Measurements from ENCODE around the gene MOV10. TPM values are rescaled to one million over a fixed set of nuclear protein-coding genes. Genes with fewer than 3 reads are reported as not detected.

Gene MOV10
- total and polyA plus RNA-seq, 2 of the 13 experiments (the other 11 are each of a cell fraction or from before 2014, with no cell fraction given) = 56.4 to 58.2 TPM

- TF ChIP-seq HOXA3 (CRISPR knock-in tag; IDR thresholded peaks at IDR 0.05) = peak; percentile 8; the same call in 1 of the 2 replicates
- TF ChIP-seq, protein P1, sequence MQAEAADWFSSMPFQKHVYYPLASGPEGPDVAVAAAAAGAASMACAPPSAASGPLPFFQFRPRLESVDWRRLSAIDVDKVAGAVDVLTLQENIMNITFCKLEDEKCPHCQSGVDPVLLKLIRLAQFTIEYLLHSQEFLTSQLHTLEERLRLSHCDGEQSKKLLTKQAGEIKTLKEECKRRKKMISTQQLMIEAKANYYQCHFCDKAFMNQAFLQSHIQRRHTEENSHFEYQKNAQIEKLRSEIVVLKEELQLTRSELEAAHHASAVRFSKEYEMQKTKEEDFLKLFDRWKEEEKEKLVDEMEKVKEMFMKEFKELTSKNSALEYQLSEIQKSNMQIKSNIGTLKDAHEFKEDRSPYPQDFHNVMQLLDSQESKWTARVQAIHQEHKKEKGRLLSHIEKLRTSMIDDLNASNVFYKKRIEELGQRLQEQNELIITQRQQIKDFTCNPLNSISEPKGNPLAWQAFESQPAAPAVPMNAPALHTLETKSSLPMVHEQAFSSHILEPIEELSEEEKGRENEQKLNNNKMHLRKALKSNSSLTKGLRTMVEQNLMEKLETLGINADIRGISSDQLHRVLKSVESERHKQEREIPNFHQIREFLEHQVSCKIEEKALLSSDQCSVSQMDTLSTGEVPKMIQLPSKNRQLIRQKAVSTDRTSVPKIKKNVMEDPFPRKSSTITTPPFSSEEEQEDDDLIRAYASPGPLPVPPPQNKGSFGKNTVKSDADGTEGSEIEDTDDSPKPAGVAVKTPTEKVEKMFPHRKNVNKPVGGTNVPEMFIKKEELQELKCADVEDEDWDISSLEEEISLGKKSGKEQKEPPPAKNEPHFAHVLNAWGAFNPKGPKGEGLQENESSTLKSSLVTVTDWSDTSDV (CRISPR knock-in tag; IDR thresholded peaks at IDR 0.05) = no peak
- TF ChIP-seq HNRNPL (IDR thresholded peaks at IDR 0.05; ENCODE audit: low read depth, low read length) = 0 out of 2 replicates have a peak, but pooled peaks have one; percentile 33
- no peak for TF ChIP-seq HMGXB3 (CRISPR knock-in tag; IDR thresholded peaks at IDR 0.05; ENCODE audit: borderline replicate concordance)
- TF ChIP-seq KLF9 (CRISPR knock-in tag; IDR thresholded peaks at IDR 0.05; ENCODE audit: low read depth) = no peak
- TF ChIP-seq ZNF280D (CRISPR knock-in tag; IDR thresholded peaks at IDR 0.05) = no peak
- TF ChIP-seq REXO4 (CRISPR knock-in tag; IDR thresholded peaks at IDR 0.05; ENCODE audit: borderline replicate concordance) = no peak
- TF ChIP-seq, protein P2, sequence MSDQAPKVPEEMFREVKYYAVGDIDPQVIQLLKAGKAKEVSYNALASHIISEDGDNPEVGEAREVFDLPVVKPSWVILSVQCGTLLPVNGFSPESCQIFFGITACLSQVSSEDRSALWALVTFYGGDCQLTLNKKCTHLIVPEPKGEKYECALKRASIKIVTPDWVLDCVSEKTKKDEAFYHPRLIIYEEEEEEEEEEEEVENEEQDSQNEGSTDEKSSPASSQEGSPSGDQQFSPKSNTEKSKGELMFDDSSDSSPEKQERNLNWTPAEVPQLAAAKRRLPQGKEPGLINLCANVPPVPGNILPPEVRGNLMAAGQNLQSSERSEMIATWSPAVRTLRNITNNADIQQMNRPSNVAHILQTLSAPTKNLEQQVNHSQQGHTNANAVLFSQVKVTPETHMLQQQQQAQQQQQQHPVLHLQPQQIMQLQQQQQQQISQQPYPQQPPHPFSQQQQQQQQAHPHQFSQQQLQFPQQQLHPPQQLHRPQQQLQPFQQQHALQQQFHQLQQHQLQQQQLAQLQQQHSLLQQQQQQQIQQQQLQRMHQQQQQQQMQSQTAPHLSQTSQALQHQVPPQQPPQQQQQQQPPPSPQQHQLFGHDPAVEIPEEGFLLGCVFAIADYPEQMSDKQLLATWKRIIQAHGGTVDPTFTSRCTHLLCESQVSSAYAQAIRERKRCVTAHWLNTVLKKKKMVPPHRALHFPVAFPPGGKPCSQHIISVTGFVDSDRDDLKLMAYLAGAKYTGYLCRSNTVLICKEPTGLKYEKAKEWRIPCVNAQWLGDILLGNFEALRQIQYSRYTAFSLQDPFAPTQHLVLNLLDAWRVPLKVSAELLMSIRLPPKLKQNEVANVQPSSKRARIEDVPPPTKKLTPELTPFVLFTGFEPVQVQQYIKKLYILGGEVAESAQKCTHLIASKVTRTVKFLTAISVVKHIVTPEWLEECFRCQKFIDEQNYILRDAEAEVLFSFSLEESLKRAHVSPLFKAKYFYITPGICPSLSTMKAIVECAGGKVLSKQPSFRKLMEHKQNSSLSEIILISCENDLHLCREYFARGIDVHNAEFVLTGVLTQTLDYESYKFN (CRISPR knock-in tag; conservative IDR thresholded peaks at IDR 0.05) = peak; percentile 65
Measured at GRCh38 chr1:112704934-112705627, 30.6 kb downstream of the MOV10 start (continued).
